ENCODE measurements around the gene FOXJ3.

FOXJ3 gene

GRCh38 chr1:42139444-42139843, 195.6 kb downstream of the FOXJ3 start:
- DNase-seq = no peak

- no peak for DNase-seq
Observed at GRCh38 chr1:42138586-42138985, 196.4 kb downstream of the FOXJ3 start.

GRCh38 chr1:42137766-42138165, 197.3 kb downstream of the FOXJ3 start:
- no peak for DNase-seq

- no peak for DNase-seq
Observed at GRCh38 chr1:42136466-42136865, 198.6 kb downstream of the FOXJ3 start.

GRCh38 chr1:42135426-42135825, 199.6 kb downstream of the FOXJ3 start:
- no peak for DNase-seq

GRCh38 chr1:42133809-42134526, 201.1 kb downstream of the FOXJ3 start:
- no peak for DNase-seq

GRCh38 chr1:42133390-42133789, 201.6 kb downstream of the FOXJ3 start:
- DNase-seq = no peak

- no peak for DNase-seq
Observed at GRCh38 chr1:42130061-42130660, 204.9 kb downstream of the FOXJ3 start.

GRCh38 chr1:42128964-42129363, 206.1 kb downstream of the FOXJ3 start:
- no peak for DNase-seq

- no peak for DNase-seq
Observed at GRCh38 chr1:42128499-42128898, 206.5 kb downstream of the FOXJ3 start.

GRCh38 chr1:42127767-42128166, 207.3 kb downstream of the FOXJ3 start:
- DNase-seq = no peak
